ENCODE data around the gene TTC28. TPM values are rescaled to one million over a fixed set of nuclear protein-coding genes. Genes with fewer than 3 reads are reported as not detected.
A peak's percentile ranks its signal among the peaks of the same experiment; 100 is the strongest.

Gene TTC28
- polyA plus RNA-seq, 1 donor from 2014 or later = 14.8 TPM

GRCh38 chr22:28441720-28442263 is 237.8 kb downstream of the TTC28 start:
- H3K4me3 ChIP-seq (ENCODE audit: low read length) = peak overlapping the region; percentile 79
- peak overlapping the region; percentile 2 for H2AFZ ChIP-seq (ENCODE audit: low read depth, low read length)
- H3K27ac ChIP-seq (ENCODE audit: low read length) = peak overlapping the region; percentile 76
- no peaks in the 10 kb centered on the region for H3K9me2 ChIP-seq (ENCODE audit: insufficient read depth, low read length)
- no peaks in the 10 kb centered on the region for H3K9me3 ChIP-seq (ENCODE audit: low read length)
- H3K79me2 ChIP-seq (replicated peaks; ENCODE audit: insufficient read depth, low read length) = peaks cover 68% of the 10 kb centered on the region
- no peaks in the 10 kb centered on the region for H3K36me3 ChIP-seq (ENCODE audit: insufficient read depth, low read length)
- TF ChIP-seq TAF1 (IDR thresholded peaks at IDR 0.05; ENCODE audit: low read depth) = no peak
- TF ChIP-seq REST (IDR thresholded peaks at IDR 0.05; ENCODE audit: borderline replicate concordance) = no peak
- TF ChIP-seq POLR2AphosphoS5 (IDR thresholded peaks at IDR 0.05) = peak; percentile 46
- peak; percentile 53 for TF ChIP-seq MXI1 (conservative IDR thresholded peaks at IDR 0.05; ENCODE audit: poor library complexity, severe bottlenecking)
- peak; percentile 20 for TF ChIP-seq EP300 (conservative IDR thresholded peaks at IDR 0.05; ENCODE audit: poor library complexity, severe bottlenecking)
- H3F3A ChIP-seq (ENCODE audit: insufficient read depth, low read length, poor library complexity, severe bottlenecking) = no peaks in the 10 kb centered on the region
- no peaks in the 10 kb centered on the region for H3K27me3 ChIP-seq (ENCODE audit: insufficient read depth, low read depth, low read length)
- H4K20me1 ChIP-seq (ENCODE audit: insufficient read depth) = no peaks in the 10 kb centered on the region
- H3K4me2 ChIP-seq (ENCODE audit: low read length) = peak overlapping the region; percentile 89
- H3K9ac ChIP-seq (ENCODE audit: low read length) = peak overlapping the region; percentile 79

GRCh38 chr22:28440592-28441390 is 238.8 kb downstream of the TTC28 start:
- Histone ChIP-seq H3K27me3 (ENCODE audit: insufficient read depth, low read depth, low read length) (no peaks in the 10 kb centered on the region), H3F3A (ENCODE audit: insufficient read depth, low read length, poor library complexity, severe bottlenecking) (no peaks in the 10 kb centered on the region), H3K9me3 (ENCODE audit: low read length) (no peaks in the 10 kb centered on the region), H3K4me2 (ENCODE audit: low read length) (peak overlapping the region; percentile 89), H3K79me2 (replicated peaks; ENCODE audit: insufficient read depth, low read length) (peaks cover 78% of the 10 kb centered on the region), H3K9ac (ENCODE audit: low read length) (peak overlapping the region; percentile 79), H3K4me3 (ENCODE audit: low read length) (peak overlapping the region; percentile 79), H3K9me2 (ENCODE audit: insufficient read depth, low read length) (no peaks in the 10 kb centered on the region), H2AFZ (ENCODE audit: low read depth, low read length) (no peak overlapping the region), H3K36me3 (ENCODE audit: insufficient read depth, low read length) (no peaks in the 10 kb centered on the region), H4K20me1 (ENCODE audit: insufficient read depth) (no peaks in the 10 kb centered on the region), H3K27ac (ENCODE audit: low read length) (peak overlapping the region; percentile 76)
- TF ChIP-seq MXI1 (conservative IDR thresholded peaks at IDR 0.05; ENCODE audit: poor library complexity, severe bottlenecking) (peak; percentile 51), RAD21 (conservative IDR thresholded peaks at IDR 0.05) (no peak), CTCF (IDR thresholded peaks at IDR 0.05; ENCODE audit: poor library complexity, severe bottlenecking) (peak; percentile 27), POLR2AphosphoS5 (IDR thresholded peaks at IDR 0.05) (no peak), TAF1 (IDR thresholded peaks at IDR 0.05; ENCODE audit: low read depth) (no peak), REST (IDR thresholded peaks at IDR 0.05; ENCODE audit: borderline replicate concordance) (no peak)

Measured in neural cell (in vitro differentiated cells).